Ectodermal cell (in vitro differentiated cells): ENCODE measurements around the gene RHCG.
"Not testable (repeated sequence)": the region's sequence is repeated elsewhere in the genome, so short reads cannot be mapped to it uniquely, and the experiment has no call there.

Experiments used
- H3K27ac ChIP-seq: 2 replicates; pipeline ENCODE4 v1.7.0; 2013; ENCODE audit warnings: mild to moderate bottlenecking, low read depth, low read length; ENCODE audit not compliant: insufficient read depth, poor library complexity, severe bottlenecking
- H3K27me3 ChIP-seq: 2 replicates; pipeline ENCODE4 v1.7.0; 2013; ENCODE audit warnings: mild to moderate bottlenecking, low read length; ENCODE audit not compliant: insufficient read depth, control insufficient read depth, poor library complexity, severe bottlenecking
- H3K36me3 ChIP-seq: one replicate; pipeline ENCODE4 v1.7.0; 2013; ENCODE audit warnings: low read length; ENCODE audit not compliant: control insufficient read depth, insufficient read depth
- H3K4me1 ChIP-seq: one replicate; pipeline ENCODE4 v1.7.0; 2013; ENCODE audit warnings: low read length; ENCODE audit not compliant: control insufficient read depth, insufficient read depth
- H3K4me3 ChIP-seq: 2 replicates; pipeline ENCODE4 v1.7.0; 2013; ENCODE audit warnings: low read depth, low read length, control low read depth; ENCODE audit not compliant: insufficient read depth
- H3K9me3 ChIP-seq: 2 replicates; pipeline ENCODE4 v1.7.0; 2013; ENCODE audit warnings: mild to moderate bottlenecking, low read length, moderate library complexity; ENCODE audit not compliant: control insufficient read depth
- WGBS, 2 experiments: methylation state at CpG; one replicate each; pipeline ENCODE4 v1.1.7; 2013; ENCODE audit warnings: missing lambda C conversion rate in 2 of 2; 5-methylcytosine and 5-hydroxymethylcytosine counted together

Gene RHCG

GRCh38 chr15:89479173-89479572 is 17.2 kb downstream of the RHCG start:
- H3K4me3 ChIP-seq, result no peak overlapping the region
- H3K36me3 ChIP-seq, result no peaks in the 10 kb centered on the region
- H3K27me3 ChIP-seq, result peaks cover 39% of the 10 kb centered on the region
- no peak overlapping the region for H3K27ac ChIP-seq
- 88 to 92% methylated on average over 7 of the region's 7 CpGs for WGBS, 2 experiments
- no peaks in the 10 kb centered on the region for H3K4me1 ChIP-seq
- H3K9me3 ChIP-seq, result no peaks in the 10 kb centered on the region

GRCh38 chr15:89477411-89478242 is 18.8 kb downstream of the RHCG start:
- Histone ChIP-seq H3K27me3 (peaks cover 54% of the 10 kb centered on the region), H3K36me3 (no peaks in the 10 kb centered on the region), H3K27ac (no peak overlapping the region), H3K9me3 (no peaks in the 10 kb centered on the region), H3K4me1 (no peaks in the 10 kb centered on the region), H3K4me3 (no peak overlapping the region)
- WGBS, 2 experiments, result 88 to 89% methylated on average over 22 of the region's 22 CpGs

GRCh38 chr15:89475661-89476060 is 20.7 kb downstream of the RHCG start:
- 64 to 70% methylated on average over 6 of the region's 6 CpGs for WGBS, 2 experiments
- H3K9me3 ChIP-seq, result no peaks in the 10 kb centered on the region
- H3K4me3 ChIP-seq, result no peak overlapping the region
- no peak overlapping the region for H3K27ac ChIP-seq
- no peaks in the 10 kb centered on the region for H3K36me3 ChIP-seq
- no peaks in the 10 kb centered on the region for H3K4me1 ChIP-seq
- peaks cover 69% of the 10 kb centered on the region for H3K27me3 ChIP-seq

GRCh38 chr15:89472785-89473256 is 23.6 kb downstream of the RHCG start:
- Histone ChIP-seq H3K9me3 (no peaks in the 10 kb centered on the region), H3K36me3 (no peaks in the 10 kb centered on the region), H3K4me3 (no peak overlapping the region), H3K27ac (no peak overlapping the region), H3K4me1 (no peaks in the 10 kb centered on the region), H3K27me3 (peaks cover 66% of the 10 kb centered on the region)
- 9 to 10% methylated on average over 7 of the region's 7 CpGs for WGBS, 2 experiments

- H3K4me3 ChIP-seq, result no peak overlapping the region
- 46 to 52% methylated on average over 15 of the region's 15 CpGs for WGBS, 2 experiments
- H3K9me3 ChIP-seq, result no peaks in the 10 kb centered on the region
- H3K27me3 ChIP-seq, result peaks cover 50% of the 10 kb centered on the region
- no peaks in the 10 kb centered on the region for H3K4me1 ChIP-seq
- H3K27ac ChIP-seq, result peak overlapping the region; percentile 36
- no peaks in the 10 kb centered on the region for H3K36me3 ChIP-seq
Measured at GRCh38 chr15:89469426-89470096, 26.8 kb downstream of the RHCG start.

GRCh38 chr15:89468813-89469212 is 27.6 kb downstream of the RHCG start:
- not testable (repeated sequence) for H3K27ac ChIP-seq, H3K36me3 ChIP-seq, H3K4me3 ChIP-seq, H3K4me1 ChIP-seq, H3K9me3 ChIP-seq
- whole genome bisulfite sequencing, 2 experiments, result 27 to 30% methylated on average over 1 of the region's 1 CpG
- peaks cover 45% of the 10 kb centered on the region for H3K27me3 ChIP-seq

GRCh38 chr15:89463113-89463512 is 33.3 kb downstream of the RHCG start:
- Histone ChIP-seq H3K4me3 (no peak overlapping the region), H3K4me1 (peaks cover 24% of the 10 kb centered on the region), H3K27me3 (peaks cover 67% of the 10 kb centered on the region), H3K27ac (no peak overlapping the region), H3K9me3 (no peaks in the 10 kb centered on the region), H3K36me3 (no peaks in the 10 kb centered on the region)
- 91 to 95% methylated on average over 8 of the region's 8 CpGs for WGBS, 2 experiments

- WGBS, 2 experiments, result 81 to 82% methylated on average over 9 of the region's 9 CpGs
- Histone ChIP-seq H3K4me1 (peaks cover 24% of the 10 kb centered on the region), H3K27ac (no peak overlapping the region), H3K4me3 (no peak overlapping the region), H3K36me3 (no peaks in the 10 kb centered on the region), H3K9me3 (no peaks in the 10 kb centered on the region), H3K27me3 (peaks cover 75% of the 10 kb centered on the region)
Measured at GRCh38 chr15:89462198-89462912, 34.0 kb downstream of the RHCG start.

GRCh38 chr15:89461386-89461785 is 35.0 kb downstream of the RHCG start:
- H3K36me3 ChIP-seq, result no peaks in the 10 kb centered on the region
- WGBS, 2 experiments, result 70 to 75% methylated on average over 4 of the region's 4 CpGs
- peaks cover 24% of the 10 kb centered on the region for H3K4me1 ChIP-seq
- no peak overlapping the region for H3K4me3 ChIP-seq
- peaks cover 73% of the 10 kb centered on the region for H3K27me3 ChIP-seq
- no peak overlapping the region for H3K27ac ChIP-seq
- H3K9me3 ChIP-seq, result no peaks in the 10 kb centered on the region

GRCh38 chr15:89460048-89460447 is 36.3 kb downstream of the RHCG start:
- Histone ChIP-seq H3K27me3 (peaks cover 65% of the 10 kb centered on the region), H3K27ac (no peak overlapping the region), H3K4me1 (peaks cover 24% of the 10 kb centered on the region), H3K4me3 (no peak overlapping the region), H3K9me3 (no peaks in the 10 kb centered on the region), H3K36me3 (no peaks in the 10 kb centered on the region)
- 76 to 86% methylated on average over 2 of the region's 2 CpGs for WGBS, 2 experiments
